T-helper 2 cell treated with Interferon-gamma antibody and Interleukin-4, amounts not matched to agents 5 μg/mL and 100 μg/mL, for 36 hours (primary cell): ENCODE results near the gene GJA9.

Experiments used
- DNase-seq: peaks from one replicate; pipeline ENCODE4 v3.0.0; 2021; ENCODE audit warnings: low spot score
- H3K27ac Mint-ChIP-seq: one replicate; pipeline ENCODE4 v1.8.0; 2021; ENCODE audit warnings: mild to moderate bottlenecking, mixed read lengths
- H3K27me3 Mint-ChIP-seq: one replicate; pipeline ENCODE4 v1.8.0; 2021; ENCODE audit warnings: low read depth, mixed read lengths
- H3K36me3 Mint-ChIP-seq: one replicate; pipeline ENCODE4 v1.8.0; 2021; ENCODE audit warnings: low read depth, mixed read lengths
- H3K4me1 Mint-ChIP-seq: one replicate; pipeline ENCODE4 v1.8.0; 2021; ENCODE audit warnings: low read depth, mixed read lengths
- H3K4me3 Mint-ChIP-seq: one replicate; pipeline ENCODE4 v1.8.0; 2022; ENCODE audit warnings: mild to moderate bottlenecking, moderate library complexity, mixed read lengths
- H3K9me3 Mint-ChIP-seq: one replicate; pipeline ENCODE4 v1.8.0; 2021; ENCODE audit warnings: mixed read lengths

The GJA9 gene

GRCh38 chr1:38898653-38899230 lies 17.4 kb upstream of the GJA9 start:
- H3K4me1 Mint-ChIP-seq: peaks cover 7% of the 10 kb centered on the region
- H3K27ac Mint-ChIP-seq: no peak overlapping the region
- no peaks in the 10 kb centered on the region for H3K27me3 Mint-ChIP-seq
- no peak overlapping the region for H3K4me3 Mint-ChIP-seq
- no peak for DNase-seq
- no peaks in the 10 kb centered on the region for H3K36me3 Mint-ChIP-seq
- H3K9me3 Mint-ChIP-seq: no peaks in the 10 kb centered on the region

- Mint-ChIP-seq H3K4me1 (peaks cover 7% of the 10 kb centered on the region), H3K27me3 (no peaks in the 10 kb centered on the region), H3K9me3 (no peaks in the 10 kb centered on the region), H3K27ac (no peak overlapping the region), H3K36me3 (no peaks in the 10 kb centered on the region), H3K4me3 (no peak overlapping the region)
- no peak for DNase-seq
Observed at GRCh38 chr1:38896169-38896568, 14.8 kb upstream of the GJA9 start.

GRCh38 chr1:38892976-38893375 lies 11.6 kb upstream of the GJA9 start:
- Mint-ChIP-seq H3K27me3 (peaks cover under 1% of the 10 kb centered on the region), H3K9me3 (no peaks in the 10 kb centered on the region), H3K4me3 (no peak overlapping the region), H3K4me1 (no peaks in the 10 kb centered on the region), H3K27ac (no peak overlapping the region), H3K36me3 (no peaks in the 10 kb centered on the region)
- no peak for DNase-seq

- no peak for DNase-seq
- Mint-ChIP-seq H3K36me3 (no peaks in the 10 kb centered on the region), H3K9me3 (no peaks in the 10 kb centered on the region), H3K4me1 (no peaks in the 10 kb centered on the region), H3K4me3 (no peak overlapping the region), H3K27ac (no peak overlapping the region), H3K27me3 (peaks cover 3% of the 10 kb centered on the region)
Observed at GRCh38 chr1:38891753-38892152, 10.4 kb upstream of the GJA9 start.

DNA sequence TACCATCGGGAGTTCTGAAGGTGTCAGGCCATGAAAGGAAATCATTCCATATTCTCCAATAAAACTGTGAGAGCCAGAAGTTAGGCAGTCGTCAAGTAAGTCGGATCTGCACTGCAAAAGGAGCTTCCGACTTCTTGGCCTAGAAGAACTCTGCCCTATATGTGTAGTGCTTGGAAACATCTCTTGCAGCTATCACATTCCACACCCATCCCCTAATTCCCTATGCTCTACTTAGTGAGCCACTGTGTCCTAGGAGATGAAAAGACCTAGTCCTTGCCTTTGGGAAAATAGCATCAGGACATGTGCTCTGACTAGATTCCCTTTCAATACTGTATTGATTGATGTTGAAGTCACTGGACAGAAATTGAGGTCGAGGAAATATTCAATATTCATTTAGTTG lies 8.2 kb upstream of the GJA9 start:
- no peaks in the 10 kb centered on the region for H3K36me3 Mint-ChIP-seq
- no peak for DNase-seq
- no peak overlapping the region for H3K27ac Mint-ChIP-seq
- H3K4me1 Mint-ChIP-seq: no peaks in the 10 kb centered on the region
- no peaks in the 10 kb centered on the region for H3K9me3 Mint-ChIP-seq
- H3K27me3 Mint-ChIP-seq: peaks cover 11% of the 10 kb centered on the region
- no peak overlapping the region for H3K4me3 Mint-ChIP-seq

GRCh38 chr1:38888423-38889333 lies 7.3 kb upstream of the GJA9 start:
- Mint-ChIP-seq H3K27ac (no peak overlapping the region), H3K4me3 (no peak overlapping the region), H3K27me3 (peaks cover 11% of the 10 kb centered on the region), H3K4me1 (no peaks in the 10 kb centered on the region), H3K9me3 (no peaks in the 10 kb centered on the region), H3K36me3 (no peaks in the 10 kb centered on the region)
- no peak for DNase-seq

GRCh38 chr1:38885092-38885491 lies 3.7 kb upstream of the GJA9 start:
- H3K4me3 Mint-ChIP-seq: no peak overlapping the region
- H3K4me1 Mint-ChIP-seq: no peaks in the 10 kb centered on the region
- H3K27me3 Mint-ChIP-seq: peaks cover 11% of the 10 kb centered on the region
- no peaks in the 10 kb centered on the region for H3K9me3 Mint-ChIP-seq
- H3K36me3 Mint-ChIP-seq: no peaks in the 10 kb centered on the region
- no peak for DNase-seq
- H3K27ac Mint-ChIP-seq: no peak overlapping the region

GRCh38 chr1:38875811-38876210 lies 5.6 kb downstream of the GJA9 start:
- no peaks in the 10 kb centered on the region for H3K9me3 Mint-ChIP-seq
- peaks cover 26% of the 10 kb centered on the region for H3K4me1 Mint-ChIP-seq
- H3K27me3 Mint-ChIP-seq: no peaks in the 10 kb centered on the region
- no peak overlapping the region for H3K4me3 Mint-ChIP-seq
- no peak overlapping the region for H3K27ac Mint-ChIP-seq
- H3K36me3 Mint-ChIP-seq: peaks cover 5% of the 10 kb centered on the region
- DNase-seq: no peak

- Mint-ChIP-seq H3K4me3 (peak within 1 kb of the TSS; percentile 95), H3K27ac (peak within 1 kb of the TSS; percentile 71), H3K36me3 (peaks cover 10% of the 10 kb centered on the region), H3K9me3 (no peaks in the 10 kb centered on the region), H3K4me1 (peaks cover 32% of the 10 kb centered on the region), H3K27me3 (no peaks in the 10 kb centered on the region)
- peak; percentile 98 for DNase-seq
Observed at GRCh38 chr1:38873027-38873969, 8.1 kb downstream of the GJA9 start, which contains the start of gene MYCBP. MYCBP (minus strand) TSS chr1:38873348; CDS start chr1:38873305, 43 bp downstream.

GRCh38 chr1:38872401-38873026 lies 8.9 kb downstream of the GJA9 start:
- Mint-ChIP-seq H3K27me3 (no peaks in the 10 kb centered on the region), H3K9me3 (no peaks in the 10 kb centered on the region), H3K27ac (peak overlapping the region; percentile 55), H3K4me3 (peak overlapping the region; percentile 95), H3K36me3 (peaks cover 15% of the 10 kb centered on the region), H3K4me1 (peaks cover 37% of the 10 kb centered on the region)
- DNase-seq: peak; percentile 34

GRCh38 chr1:38870996-38871395 lies 10.4 kb downstream of the GJA9 start:
- DNase-seq: no peak
- Mint-ChIP-seq H3K4me1 (peaks cover 39% of the 10 kb centered on the region), H3K9me3 (no peaks in the 10 kb centered on the region), H3K4me3 (peak overlapping the region; percentile 43), H3K27me3 (no peaks in the 10 kb centered on the region), H3K36me3 (peaks cover 21% of the 10 kb centered on the region), H3K27ac (no peak overlapping the region)

- DNase-seq: no peak
- no peaks in the 10 kb centered on the region for H3K27me3 Mint-ChIP-seq
- H3K4me1 Mint-ChIP-seq: peaks cover 30% of the 10 kb centered on the region
- no peak overlapping the region for H3K4me3 Mint-ChIP-seq
- H3K9me3 Mint-ChIP-seq: no peaks in the 10 kb centered on the region
- H3K27ac Mint-ChIP-seq: no peak overlapping the region
- peaks cover 30% of the 10 kb centered on the region for H3K36me3 Mint-ChIP-seq
Observed at GRCh38 chr1:38867208-38867607, 14.2 kb downstream of the GJA9 start.

GRCh38 chr1:38865112-38865715 lies 16.2 kb downstream of the GJA9 start:
- no peak overlapping the region for H3K27ac Mint-ChIP-seq

More at GRCh38 chr1:38865112-38865715, 16.2 kb downstream of the GJA9 start:
- DNase-seq: no peak
- Mint-ChIP-seq H3K4me1 (peaks cover 25% of the 10 kb centered on the region), H3K27me3 (no peaks in the 10 kb centered on the region), H3K4me3 (no peak overlapping the region), H3K9me3 (no peaks in the 10 kb centered on the region), H3K36me3 (peaks cover 25% of the 10 kb centered on the region)
